Naive B cell (primary cell): ENCODE measurements around the gene EAF1. TPM values are rescaled to one million over a fixed set of nuclear protein-coding genes. Genes with fewer than 3 reads are reported as not detected.
"Not testable (repeated sequence)": the region's sequence is repeated elsewhere in the genome, so short reads cannot be mapped to it uniquely, and the experiment has no call there.

Experiments
- ATAC-seq, 2 donors: fragments of 150-1000 bp; cut with Tn5 transposase; 2 replicates each; pipeline ENCODE4 v1.10.0; 2021; ENCODE audit warnings: low read depth in 2 of 2, mild to moderate bottlenecking in 2 of 2, moderate library complexity in 2 of 2
- DNase-seq: peaks from one replicate; pipeline ENCODE4 v3.0.0; 2022
- H3K27ac Mint-ChIP-seq, 6 donors: one replicate each; pipeline ENCODE4 v1.8.0; 2020 to 2022; ENCODE audit warnings: mild to moderate bottlenecking in 6 of 6, mixed read lengths in 6 of 6, moderate library complexity in 5 of 6, inconsistent platforms in 2 of 6
- H3K27me3 Mint-ChIP-seq, 3 donors: one replicate each; pipeline ENCODE4 v1.8.0; 2021 to 2022; ENCODE audit warnings: mixed read lengths in 3 of 3, mild to moderate bottlenecking in 1 of 3
- H3K36me3 Mint-ChIP-seq, 2 donors: one replicate each; pipeline ENCODE4 v1.8.0; 2020 to 2022; ENCODE audit warnings: mixed read lengths in 2 of 2, inconsistent platforms in 1 of 2, mild to moderate bottlenecking in 1 of 2
- H3K4me1 Mint-ChIP-seq, 3 donors: one replicate each; pipeline ENCODE4 v1.8.0; 2020 to 2022; ENCODE audit warnings: mixed read lengths in 3 of 3, inconsistent platforms in 1 of 3, mild to moderate bottlenecking in 1 of 3, moderate library complexity in 1 of 3
- H3K4me3 Mint-ChIP-seq, 8 donors: one replicate each; pipeline ENCODE4 v1.8.0; 2020 to 2022; ENCODE audit warnings: mild to moderate bottlenecking in 8 of 8, mixed read lengths in 8 of 8, moderate library complexity in 8 of 8, inconsistent platforms in 2 of 8
- H3K9me3 Mint-ChIP-seq, 7 donors: one replicate each; pipeline ENCODE4 v1.8.0; 2020 to 2022; ENCODE audit warnings: mixed read lengths in 7 of 7, mild to moderate bottlenecking in 5 of 7, inconsistent platforms in 2 of 7, moderate library complexity in 1 of 7
- polyA plus RNA-seq, 6 donors: library from polyadenylated mRNA; unstranded; fragments of 300-500 nt; fragmentation: Illumina TruSeq; gene quantifications; one replicate each; pipeline ENCODE4 v1.2.3, GENCODE V29; 2021; ENCODE audit warnings: low read depth in 6 of 6

EAF1 gene
- 1 to 10 TPM; 3.8 to 9.4 (median 6.8) TPM for polyA plus RNA-seq

GRCh38 chr3:15427182-15427880 lies at the start of gene EAF1, which contains the start of gene METTL6:
TSS of gene EAF1 (plus strand) at chr3:15427598. CDS start at chr3:15427780, 182 bp downstream.
TSS of gene METTL6 (minus strand) at chr3:15427544. CDS start at chr3:15426511, 1,033 bp downstream.
- ATAC-seq (peak; percentile 89 to 90), DNase-seq (peak; percentile 80)
- H3K27me3 Mint-ChIP-seq: no peaks in the 10 kb centered on the region
- H3K4me1 Mint-ChIP-seq: peaks cover 36 to 66% (median 51%) of the 10 kb centered on the region in 3 donors
- H3K36me3 Mint-ChIP-seq: peaks cover 4 to 16% of the 10 kb centered on the region in 2 donors
- H3K27ac Mint-ChIP-seq: peak within 1 kb of the TSS; percentile 94 to 99 (median 98)
- peak within 1 kb of the TSS; percentile 84 to 99 (median 98) for H3K4me3 Mint-ChIP-seq
- H3K9me3 Mint-ChIP-seq: no peaks in the 10 kb centered on the region

GRCh38 chr3:15377961-15378791 lies 49.2 kb upstream of the EAF1 start:
- Mint-ChIP-seq H3K4me3 (peak overlapping the region in 6 of 8 donors; percentile 15 to 75 (median 42)), H3K9me3 (peaks cover 0 to 2% (median 0%) of the 10 kb centered on the region in 7 donors), H3K36me3 (no peaks in the 10 kb centered on the region), H3K27ac (peak overlapping the region; percentile 88 to 99 (median 96)), H3K4me1 (peaks cover 26 to 66% (median 38%) of the 10 kb centered on the region in 3 donors), H3K27me3 (no peaks in the 10 kb centered on the region)
- ATAC-seq (peak; percentile 99 to 100), DNase-seq (peak; percentile 94)

GRCh38 chr3:15380980-15381890 lies 46.2 kb upstream of the EAF1 start:
- no peak for ATAC-seq
- Mint-ChIP-seq H3K9me3 (peaks cover 0 to 6% (median 2%) of the 10 kb centered on the region in 7 donors), H3K27me3 (no peaks in the 10 kb centered on the region), H3K27ac (peak overlapping the region in 3 of 6 donors; percentile 7 to 78 (median 77)), H3K36me3 (peaks cover 0 to 5% of the 10 kb centered on the region in 2 donors), H3K4me3 (no peak overlapping the region), H3K4me1 (peaks cover 50 to 69% (median 59%) of the 10 kb centered on the region in 3 donors)
- no peak for DNase-seq

DNA sequence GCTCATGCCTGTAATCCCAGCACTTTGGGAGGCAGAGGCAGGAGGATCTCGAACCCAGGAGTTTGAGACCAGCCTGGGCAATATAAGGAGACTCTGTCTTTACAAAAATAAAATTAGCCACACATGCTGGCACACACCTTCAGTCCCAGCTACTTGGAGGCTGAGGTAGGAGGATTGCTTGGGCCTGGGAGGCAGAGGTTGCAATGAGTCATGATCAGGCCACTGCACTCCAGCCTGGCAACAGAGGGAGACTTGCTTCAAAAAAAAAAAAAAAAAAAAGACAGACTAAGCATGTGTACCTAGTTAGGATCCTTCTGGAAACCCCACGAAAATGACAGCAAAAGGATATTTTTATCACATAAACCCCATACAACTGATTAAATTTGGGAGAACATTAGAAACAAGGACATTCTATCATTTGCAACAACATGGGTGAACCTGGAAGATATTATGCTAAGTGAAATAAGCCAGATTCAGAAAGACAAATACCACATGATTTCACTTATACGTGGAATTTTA lies 44.9 kb upstream of the EAF1 start:
- H3K4me3 Mint-ChIP-seq: peak overlapping the region in 7 of 8 donors; percentile 0 to 79 (median 36)
- peak overlapping the region; percentile 34 to 85 (median 62) for H3K27ac Mint-ChIP-seq
- H3K9me3 Mint-ChIP-seq: peaks cover 0 to 7% (median 3%) of the 10 kb centered on the region in 7 donors
- H3K36me3 Mint-ChIP-seq: peaks cover 0 to 8% of the 10 kb centered on the region in 2 donors
- no peak for DNase-seq
- no peak for ATAC-seq
- H3K4me1 Mint-ChIP-seq: peaks cover 58 to 75% (median 71%) of the 10 kb centered on the region in 3 donors
- H3K27me3 Mint-ChIP-seq: no peaks in the 10 kb centered on the region

GRCh38 chr3:15384510-15385237 lies 42.7 kb upstream of the EAF1 start:
- peak overlapping the region; percentile 94 to 98 (median 95) for H3K27ac Mint-ChIP-seq
- peak; percentile 63 for DNase-seq
- peaks cover 0 to 7% (median 3%) of the 10 kb centered on the region in 7 donors for H3K9me3 Mint-ChIP-seq
- H3K27me3 Mint-ChIP-seq: no peaks in the 10 kb centered on the region
- peaks cover 0 to 8% of the 10 kb centered on the region in 2 donors for H3K36me3 Mint-ChIP-seq
- peaks cover 54 to 81% (median 75%) of the 10 kb centered on the region in 3 donors for H3K4me1 Mint-ChIP-seq
- H3K4me3 Mint-ChIP-seq: peak overlapping the region; percentile 64 to 91 (median 78)
- peak; percentile 93 to 94 for ATAC-seq

DNA sequence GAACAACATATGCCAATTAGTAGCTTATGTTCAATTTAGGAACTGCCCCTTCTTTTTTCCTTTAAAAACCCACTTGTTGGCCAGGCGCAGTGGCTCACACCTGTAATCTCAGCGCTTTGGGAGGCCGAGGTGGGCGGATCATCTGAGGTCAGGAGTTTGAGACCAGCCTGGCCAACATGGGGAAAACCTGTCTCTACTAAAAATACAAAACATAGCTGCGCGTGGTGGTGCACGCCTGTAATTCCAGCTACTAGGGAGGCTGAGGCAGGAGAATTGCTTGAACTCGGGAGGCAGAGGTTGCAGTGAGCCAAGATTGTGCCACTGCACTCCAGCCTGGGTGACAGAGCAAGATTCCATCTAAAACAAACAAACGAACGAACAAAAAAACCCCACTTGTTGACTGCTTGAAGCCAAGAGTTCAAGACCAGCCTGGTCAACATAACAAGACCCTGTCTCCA lies 42.1 kb upstream of the EAF1 start:
- not testable (repeated sequence) for H3K27me3 Mint-ChIP-seq, H3K36me3 Mint-ChIP-seq, H3K9me3 Mint-ChIP-seq, DNase-seq
- H3K4me1 Mint-ChIP-seq: peaks cover 54 to 83% (median 79%) of the 10 kb centered on the region in 3 donors
- peak in 1 of 2 donors; percentile 7 for ATAC-seq
- H3K27ac Mint-ChIP-seq: peak overlapping the region; percentile 77 to 98 (median 95)
- peak overlapping the region; percentile 64 to 91 (median 78) for H3K4me3 Mint-ChIP-seq

- peak overlapping the region in 5 of 6 donors; percentile 23 to 95 (median 63) for H3K27ac Mint-ChIP-seq
- H3K9me3 Mint-ChIP-seq: peaks cover 0 to 7% (median 3%) of the 10 kb centered on the region in 7 donors
- peaks cover 58 to 85% (median 85%) of the 10 kb centered on the region in 3 donors for H3K4me1 Mint-ChIP-seq
- DNase-seq (no peak), ATAC-seq (no peak)
- H3K36me3 Mint-ChIP-seq: peaks cover 0 to 8% of the 10 kb centered on the region in 2 donors
- no peaks in the 10 kb centered on the region for H3K27me3 Mint-ChIP-seq
- peak overlapping the region in 5 of 8 donors; percentile 77 to 86 (median 82) for H3K4me3 Mint-ChIP-seq
Measured at GRCh38 chr3:15385901-15386653, 41.3 kb upstream of the EAF1 start.

DNA sequence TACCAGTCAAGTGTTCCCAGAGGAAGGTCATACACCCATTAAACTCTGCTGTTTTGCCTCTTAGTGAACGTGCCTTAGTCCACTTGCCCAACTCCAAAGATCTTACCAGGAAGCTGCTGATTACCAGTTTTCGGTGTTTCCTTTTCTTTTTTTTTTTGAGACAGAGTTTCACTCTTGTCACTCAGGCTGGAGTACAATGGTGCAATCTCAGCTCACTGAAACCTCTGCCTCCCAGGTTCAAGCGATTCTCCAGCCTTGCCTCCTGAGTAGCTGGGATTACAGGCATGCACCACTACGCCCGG lies 40.8 kb upstream of the EAF1 start:
- Mint-ChIP-seq H3K4me3 (peak overlapping the region in 4 of 8 donors; percentile 20 to 84 (median 59)), H3K27ac (peak overlapping the region in 4 of 6 donors; percentile 27 to 95 (median 59)), H3K4me1 (peaks cover 56 to 81% (median 80%) of the 10 kb centered on the region in 3 donors)
- not testable (repeated sequence) for ATAC-seq, H3K9me3 Mint-ChIP-seq, H3K27me3 Mint-ChIP-seq, H3K36me3 Mint-ChIP-seq, DNase-seq

- ATAC-seq: no peak
- H3K27ac Mint-ChIP-seq: peak overlapping the region in 4 of 6 donors; percentile 10 to 78 (median 63)
Measured at GRCh38 chr3:15387171-15387581, 40.2 kb upstream of the EAF1 start.

DNA sequence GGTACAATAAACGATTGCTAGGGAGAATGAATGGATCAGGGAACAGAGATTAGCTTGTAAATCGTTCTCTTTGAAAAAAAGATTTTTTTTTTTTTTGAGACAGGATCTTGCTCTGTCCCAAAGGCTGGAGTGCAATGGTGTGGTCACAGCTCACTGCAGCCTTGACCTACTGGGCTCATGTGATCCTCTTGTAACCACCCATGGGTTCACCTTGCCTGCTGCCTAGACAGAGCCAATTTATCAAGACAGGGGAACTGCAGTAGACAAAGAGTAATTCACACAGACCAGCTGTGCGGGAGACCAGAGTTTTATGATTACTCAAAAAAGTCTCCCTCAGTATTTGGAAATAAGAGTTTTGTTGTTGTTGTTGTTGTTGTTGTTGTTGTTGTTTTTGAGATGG lies 39.7 kb upstream of the EAF1 start:
- H3K9me3 Mint-ChIP-seq: peaks cover 0 to 7% (median 3%) of the 10 kb centered on the region in 7 donors
- H3K36me3 Mint-ChIP-seq: peaks cover 0 to 8% of the 10 kb centered on the region in 2 donors
- no peak for ATAC-seq
- no peak for DNase-seq
- H3K4me1 Mint-ChIP-seq: peaks cover 48 to 72% (median 71%) of the 10 kb centered on the region in 3 donors
- H3K4me3 Mint-ChIP-seq: peak overlapping the region in 5 of 8 donors; percentile 7 to 65 (median 40)
- H3K27ac Mint-ChIP-seq: peak overlapping the region in 4 of 6 donors; percentile 63 to 90 (median 72)
- H3K27me3 Mint-ChIP-seq: no peaks in the 10 kb centered on the region

More at GRCh38 chr3:15387171-15387581, 40.2 kb upstream of the EAF1 start:
- H3K36me3 Mint-ChIP-seq: peaks cover 0 to 8% of the 10 kb centered on the region in 2 donors
- DNase-seq: no peak
- H3K27me3 Mint-ChIP-seq: no peaks in the 10 kb centered on the region
- peak overlapping the region in 4 of 8 donors; percentile 26 to 48 (median 35) for H3K4me3 Mint-ChIP-seq
- H3K4me1 Mint-ChIP-seq: peaks cover 54 to 76% (median 75%) of the 10 kb centered on the region in 3 donors
- peaks cover 0 to 7% (median 3%) of the 10 kb centered on the region in 7 donors for H3K9me3 Mint-ChIP-seq

DNA sequence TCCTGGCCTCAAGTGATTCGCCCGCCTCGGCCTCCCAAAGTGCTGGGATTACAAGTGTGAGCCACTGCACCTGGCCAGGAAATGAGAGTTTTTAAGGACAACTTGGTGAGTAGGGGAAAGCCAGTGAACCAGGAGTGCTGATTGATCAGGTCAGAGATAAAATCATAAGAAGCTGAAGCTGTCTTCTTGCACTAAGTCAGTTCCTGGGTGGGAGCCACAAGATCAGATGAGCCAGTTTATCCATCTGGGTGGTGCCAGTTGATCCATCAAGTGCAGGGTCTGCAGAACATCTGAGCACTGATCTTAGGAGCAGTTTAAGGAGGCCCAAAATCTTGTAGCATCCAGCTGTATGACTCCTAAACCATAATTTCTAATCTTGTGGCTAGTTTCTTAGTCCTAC lies 39.1 kb upstream of the EAF1 start:
- ATAC-seq, H3K9me3 Mint-ChIP-seq, DNase-seq, H3K27me3 Mint-ChIP-seq, H3K36me3 Mint-ChIP-seq: not testable (repeated sequence)
- peaks cover 50 to 76% (median 75%) of the 10 kb centered on the region in 3 donors for H3K4me1 Mint-ChIP-seq
- peak overlapping the region in 3 of 6 donors; percentile 80 to 90 (median 82) for H3K27ac Mint-ChIP-seq
- peak overlapping the region in 2 of 8 donors; percentile 16 to 47 for H3K4me3 Mint-ChIP-seq
